A673 (cell line): ENCODE data around the gene SRPRA. TPM values are rescaled to one million over a fixed set of nuclear protein-coding genes. Genes with fewer than 3 reads are reported as not detected.

Experiments
- BruUV-seq: library from RNA; stranded (reverse); fragments of 400-500 nt; replicated peaks from 2 replicates; lab custom pipeline; 2021; lab: Mats Ljungman, UMichigan
- CTCF ChIA-PET: fragments of 300-600 bp; sonication (Branson Sonifier 250); formaldehyde crosslinking; loops from one replicate; lab custom pipeline; 2022; ENCODE audit warnings: antibody characterized with exemption; lab: Charles Lee
- POLR2A ChIA-PET: fragments of 300-600 bp; sonication (Branson Sonifier 250); formaldehyde crosslinking; loops from one replicate; lab custom pipeline; 2022; ENCODE audit warnings: antibody characterized with exemption; ENCODE audit not compliant: low non-redundant PET; lab: Charles Lee
- DNase-seq: peaks from one replicate; pipeline ENCODE4 v3.0.0-alpha.2; 2015; ENCODE audit warnings: low spot score
- H3K27ac ChIP-seq: fragments of 200-600 bp; sonication (generic); 2 replicates; pipeline ENCODE4 v1.5.1; 2016; ENCODE audit warnings: mixed run types, low read depth, mild to moderate bottlenecking, mixed read lengths, antibody characterized with exemption, low read length; ENCODE audit not compliant: poor library complexity, severe bottlenecking
- H3K27me3 ChIP-seq: fragments of 200-600 bp; sonication (generic); replicated peaks from 2 replicates; pipeline ENCODE4 v1.6.1; 2017; ENCODE audit warnings: mixed run types, low read depth, mild to moderate bottlenecking, mixed read lengths, antibody characterized with exemption, low read length; ENCODE audit not compliant: insufficient read depth, poor library complexity
- H3K36me3 ChIP-seq: fragments of 200-600 bp; sonication (generic); 2 replicates; pipeline ENCODE4 v1.6.1; 2016; ENCODE audit warnings: mixed run types, mild to moderate bottlenecking, mixed read lengths, antibody characterized with exemption, low read length; ENCODE audit not compliant: insufficient read depth, poor library complexity, severe bottlenecking
- H3K4me1 ChIP-seq: fragments of 200-600 bp; sonication (generic); 2 replicates; pipeline ENCODE4 v1.6.1; 2017; ENCODE audit warnings: mixed run types, mild to moderate bottlenecking, mixed read lengths, antibody characterized with exemption, low read length; ENCODE audit not compliant: insufficient read depth, poor library complexity, severe bottlenecking
- H3K4me3 ChIP-seq: fragments of 200-600 bp; sonication (generic); 2 replicates; pipeline ENCODE4 v1.5.1; 2016; ENCODE audit warnings: low read depth, mixed run types, mild to moderate bottlenecking, mixed read lengths, low read length; ENCODE audit not compliant: poor library complexity, severe bottlenecking
- H3K9me3 ChIP-seq: fragments of 200-600 bp; sonication (generic); 2 replicates; pipeline ENCODE4 v1.6.1; 2016; ENCODE audit warnings: mixed run types, low read depth, mild to moderate bottlenecking, mixed read lengths, antibody characterized with exemption, low read length; ENCODE audit not compliant: poor library complexity, severe bottlenecking
- CTCF ChIP-seq: fragments of 300-800, 200-600 bp; sonication (generic); conservative IDR thresholded peaks from 2 replicates; pipeline ENCODE4 v1.5.1; 2017; ENCODE audit warnings: low read depth, mild to moderate bottlenecking, antibody characterized with exemption, low read length, moderate library complexity, mixed read lengths
- EZH2 ChIP-seq: fragments of 200-600 bp; sonication (generic); IDR thresholded peaks from 2 replicates; pipeline ENCODE4 v1.6.1; 2017; ENCODE audit warnings: borderline replicate concordance, low read depth, mild to moderate bottlenecking, mixed read lengths, antibody characterized with exemption, low read length; ENCODE audit not compliant: poor library complexity, severe bottlenecking
- intact Hi-C: fragments of 100-400 bp; cut with micrococcal nuclease; formaldehyde crosslinking; loops from one replicate; pipeline ENCODE4 v1.10.0; 2022; ENCODE audit not compliant: unreplicated experiment
- total RNA-seq: library from RNA; stranded (reverse); gene quantifications from 2 replicates; pipeline ENCODE4 v1.2.3, GENCODE V29; 2021

SRPRA gene
- total RNA-seq, 1 experiment from 2014 or later = 136 TPM

GRCh38 chr11:126226334-126227084 is 42.2 kb downstream of the SRPRA start:
- Histone ChIP-seq H3K9me3 (no peaks in the 10 kb centered on the region), H3K4me3 (no peak overlapping the region), H3K27ac (no peak overlapping the region), H3K4me1 (peaks cover 20% of the 10 kb centered on the region), H3K36me3 (no peaks in the 10 kb centered on the region), H3K27me3 (no peaks in the 10 kb centered on the region)
- intact Hi-C loops = no loop called here
- ChIA-PET CTCF (no interaction called here), POLR2A (no interaction called here)
- BruUV-seq = no TSS peak
- no peak for DNase-seq
- TF ChIP-seq CTCF = no peak

- POLR2A ChIA-PET = interaction anchor here (0.7 kb wide), 1 partner anchor 222 kb away, joined by 4 read pairs; no protein-coding TSS in a partner anchor
- intact Hi-C loops = no loop called here
- Histone ChIP-seq H3K27me3 (no peaks in the 10 kb centered on the region), H3K36me3 (no peaks in the 10 kb centered on the region), H3K27ac (no peak overlapping the region), H3K9me3 (no peaks in the 10 kb centered on the region), H3K4me1 (peaks cover 8% of the 10 kb centered on the region), H3K4me3 (no peak overlapping the region)
- no TSS peak for BruUV-seq
- DNase-seq = no peak
- CTCF ChIA-PET = no interaction called here
- no peak for TF ChIP-seq EZH2
- no peak for TF ChIP-seq CTCF
These were observed 43.4 kb downstream of the SRPRA start for GRCh38 chr11:126225295-126225665.

- DNase-seq = no peak
- no TSS peak for BruUV-seq
- no peaks in the 10 kb centered on the region for H3K36me3 ChIP-seq
- H3K27ac ChIP-seq = no peak overlapping the region
- CTCF ChIA-PET = no interaction called here
- TF ChIP-seq EZH2 (no peak), CTCF (no peak)
- intact Hi-C loops = no loop called here
- POLR2A ChIA-PET = no interaction called here
- peaks cover 3% of the 10 kb centered on the region for H3K4me1 ChIP-seq
- H3K27me3 ChIP-seq = no peaks in the 10 kb centered on the region
- H3K9me3 ChIP-seq = no peaks in the 10 kb centered on the region
- no peak overlapping the region for H3K4me3 ChIP-seq
These were observed 43.9 kb downstream of the SRPRA start for GRCh38 chr11:126224647-126225294.
